ENCODE data around the gene PRPS2.

Gene PRPS2

GRCh38 chrX:12788645-12789044, 2.6 kb upstream of the PRPS2 start:
- Histone ChIP-seq H2AFZ (ENCODE audit: low read depth) (no peak overlapping the region), H3K27me3 (ENCODE audit: insufficient read depth, low read depth) (no peaks in the 10 kb centered on the region), H4K20me1 (ENCODE audit: insufficient read depth) (no peaks in the 10 kb centered on the region), H3K36me3 (ENCODE audit: insufficient read depth) (no peaks in the 10 kb centered on the region), H3K4me3 (IDR thresholded peaks at IDR 0.05; ENCODE audit: insufficient read depth, low read depth, low read length) (no peak overlapping the region), H3K4me2 (no peak overlapping the region), H3K79me2 (ENCODE audit: insufficient read depth, low read depth) (peaks cover 18% of the 10 kb centered on the region; the same call in 1 of the 2 replicates), H3K9ac (no peak overlapping the region), H3K27ac (no peak overlapping the region), H3K4me1 (ENCODE audit: low read depth, poor library complexity, severe bottlenecking) (peaks cover 9% of the 10 kb centered on the region)
- TF ChIP-seq CTCF (conservative IDR thresholded peaks at IDR 0.05; ENCODE audit: low read depth, low read length): no peak

GRCh38 chrX:12789976-12790375, 1.2 kb upstream of the PRPS2 start:
- Histone ChIP-seq H3K4me3 (IDR thresholded peaks at IDR 0.05; ENCODE audit: insufficient read depth, low read depth, low read length) (no peak overlapping the region), H3K36me3 (ENCODE audit: insufficient read depth) (no peaks in the 10 kb centered on the region), H3K27me3 (ENCODE audit: insufficient read depth, low read depth) (no peaks in the 10 kb centered on the region), H3K9ac (no peak overlapping the region), H3K79me2 (ENCODE audit: insufficient read depth, low read depth) (peaks cover 31% of the 10 kb centered on the region; the same call in 1 of the 2 replicates), H2AFZ (ENCODE audit: low read depth) (no peak overlapping the region), H3K27ac (no peak overlapping the region), H3K4me1 (ENCODE audit: low read depth, poor library complexity, severe bottlenecking) (peaks cover 9% of the 10 kb centered on the region), H4K20me1 (ENCODE audit: insufficient read depth) (no peaks in the 10 kb centered on the region), H3K4me2 (no peak overlapping the region)
- no peak for TF ChIP-seq CTCF (conservative IDR thresholded peaks at IDR 0.05; ENCODE audit: low read depth, low read length)

GRCh38 chrX:12790885-12791256, 341 bp upstream of the PRPS2 start:
- peak overlapping the region; percentile 82; the same call in 1 of the 2 replicates for H3K9ac ChIP-seq
- H3K36me3 ChIP-seq (ENCODE audit: insufficient read depth): no peaks in the 10 kb centered on the region
- H4K20me1 ChIP-seq (ENCODE audit: insufficient read depth): no peaks in the 10 kb centered on the region
- H3K4me2 ChIP-seq: peak overlapping the region; percentile 68
- H2AFZ ChIP-seq (ENCODE audit: low read depth): peak overlapping the region; percentile 76
- peaks cover 9% of the 10 kb centered on the region for H3K4me1 ChIP-seq (ENCODE audit: low read depth, poor library complexity, severe bottlenecking)
- no peak overlapping the region for H3K27ac ChIP-seq
- peaks cover 37% of the 10 kb centered on the region; the same call in 1 of the 2 replicates for H3K79me2 ChIP-seq (ENCODE audit: insufficient read depth, low read depth)
- no peak overlapping the region for H3K4me3 ChIP-seq (IDR thresholded peaks at IDR 0.05; ENCODE audit: insufficient read depth, low read depth, low read length)
- H3K27me3 ChIP-seq (ENCODE audit: insufficient read depth, low read depth): no peaks in the 10 kb centered on the region
- TF ChIP-seq CTCF (conservative IDR thresholded peaks at IDR 0.05; ENCODE audit: low read depth, low read length): no peak

- no peak for TF ChIP-seq CTCF (conservative IDR thresholded peaks at IDR 0.05; ENCODE audit: low read depth, low read length)
- Histone ChIP-seq H3K27ac (no peak overlapping the region), H4K20me1 (ENCODE audit: insufficient read depth) (no peaks in the 10 kb centered on the region), H3K79me2 (ENCODE audit: insufficient read depth, low read depth) (peaks cover 43% of the 10 kb centered on the region; the same call in 1 of the 2 replicates), H3K27me3 (ENCODE audit: insufficient read depth, low read depth) (no peaks in the 10 kb centered on the region), H2AFZ (ENCODE audit: low read depth) (no peak overlapping the region), H3K36me3 (ENCODE audit: insufficient read depth) (no peaks in the 10 kb centered on the region), H3K4me3 (IDR thresholded peaks at IDR 0.05; ENCODE audit: insufficient read depth, low read depth, low read length) (no peak overlapping the region), H3K4me1 (ENCODE audit: low read depth, poor library complexity, severe bottlenecking) (peaks cover 9% of the 10 kb centered on the region), H3K4me2 (peak overlapping the region; percentile 87), H3K9ac (0 out of 2 replicates have a peak overlapping the region, but pooled peaks have one; percentile 82)
These were observed 1.5 kb downstream of the PRPS2 start for GRCh38 chrX:12792711-12793110.
